ENCODE measurements around the gene SYNPO2. TPM values are rescaled to one million over a fixed set of nuclear protein-coding genes. Genes with fewer than 3 reads are reported as not detected.

Gene SYNPO2
- polyA plus RNA-seq, 1 donor (not counting 4 experiments of a cell fraction or from before 2014, with no cell fraction given): 0.34 TPM

GRCh38 chr4:118866442-118866841 is 22.2 kb upstream of the SYNPO2 start:
- no peak overlapping the region for H2AFZ ChIP-seq (ENCODE audit: control insufficient read depth, low read length)
- no peak overlapping the region for H3K9ac ChIP-seq (ENCODE audit: control insufficient read depth, extremely low read depth, insufficient read depth, low read length)
- no peak overlapping the region for H3K4me2 ChIP-seq (ENCODE audit: control insufficient read depth, extremely low read depth, insufficient read depth, low read depth, low read length)
- H4K20me1 ChIP-seq (ENCODE audit: control insufficient read depth, extremely low read depth, insufficient read depth, low read length): no peaks in the 10 kb centered on the region
- TF ChIP-seq EZH2 (IDR thresholded peaks at IDR 0.05; ENCODE audit: low read length): no peak
- TF ChIP-seq, protein P1, sequence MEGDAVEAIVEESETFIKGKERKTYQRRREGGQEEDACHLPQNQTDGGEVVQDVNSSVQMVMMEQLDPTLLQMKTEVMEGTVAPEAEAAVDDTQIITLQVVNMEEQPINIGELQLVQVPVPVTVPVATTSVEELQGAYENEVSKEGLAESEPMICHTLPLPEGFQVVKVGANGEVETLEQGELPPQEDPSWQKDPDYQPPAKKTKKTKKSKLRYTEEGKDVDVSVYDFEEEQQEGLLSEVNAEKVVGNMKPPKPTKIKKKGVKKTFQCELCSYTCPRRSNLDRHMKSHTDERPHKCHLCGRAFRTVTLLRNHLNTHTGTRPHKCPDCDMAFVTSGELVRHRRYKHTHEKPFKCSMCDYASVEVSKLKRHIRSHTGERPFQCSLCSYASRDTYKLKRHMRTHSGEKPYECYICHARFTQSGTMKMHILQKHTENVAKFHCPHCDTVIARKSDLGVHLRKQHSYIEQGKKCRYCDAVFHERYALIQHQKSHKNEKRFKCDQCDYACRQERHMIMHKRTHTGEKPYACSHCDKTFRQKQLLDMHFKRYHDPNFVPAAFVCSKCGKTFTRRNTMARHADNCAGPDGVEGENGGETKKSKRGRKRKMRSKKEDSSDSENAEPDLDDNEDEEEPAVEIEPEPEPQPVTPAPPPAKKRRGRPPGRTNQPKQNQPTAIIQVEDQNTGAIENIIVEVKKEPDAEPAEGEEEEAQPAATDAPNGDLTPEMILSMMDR (optimal IDR thresholded peaks at IDR 0.05 in 1 of 3, IDR thresholded peaks at IDR 0.05 in 1 of 3, conservative IDR thresholded peaks at IDR 0.05 in 1 of 3; ENCODE audit: extremely low read depth in 1 of 3, insufficient read depth in 2 of 3, low read length in 3 of 3): no peak
- H3K4me1 ChIP-seq (ENCODE audit: control insufficient read depth, extremely low read depth, insufficient read depth, low read length): peaks cover 3% of the 10 kb centered on the region
- dilution Hi-C loops (cut with MboI; ENCODE audit: extremely low pct_ligation_motif_present, low sequenced_read_pairs): no loop called here
- H3K9me3 ChIP-seq (ENCODE audit: control insufficient read depth, low read depth, low read length): no peaks in the 10 kb centered on the region
- no peak overlapping the region for H3K27ac ChIP-seq (ENCODE audit: control insufficient read depth, insufficient read depth, low read length)
- no peaks in the 10 kb centered on the region for H3K79me2 ChIP-seq (ENCODE audit: control insufficient read depth, insufficient read depth, low read length)
- DNase-seq (ENCODE audit: low read depth, low spot score) (no peak), FAIRE-seq (no peak)
- no peak overlapping the region for H3K4me3 ChIP-seq (ENCODE audit: control insufficient read depth in 2 of 3, extremely low read depth in 1 of 3, insufficient read depth in 2 of 3, low read depth in 1 of 3, low read length in 3 of 3)
- H3K36me3 ChIP-seq (ENCODE audit: control insufficient read depth in 2 of 2, extremely low read depth in 1 of 2, insufficient read depth in 2 of 2, low read length in 2 of 2): no peaks in the 10 kb centered on the region
- H3K27me3 ChIP-seq (ENCODE audit: control insufficient read depth, extremely low read depth, insufficient read depth, low read length): no peaks in the 10 kb centered on the region
- H3K9me1 ChIP-seq (ENCODE audit: control insufficient read depth, extremely low read depth, insufficient read depth, low read length): no peaks in the 10 kb centered on the region

- Histone ChIP-seq H3K36me3 (ENCODE audit: control insufficient read depth in 2 of 2, extremely low read depth in 1 of 2, insufficient read depth in 2 of 2, low read length in 2 of 2) (no peaks in the 10 kb centered on the region), H3K27ac (ENCODE audit: control insufficient read depth, insufficient read depth, low read length) (no peak overlapping the region), H3K27me3 (ENCODE audit: control insufficient read depth, extremely low read depth, insufficient read depth, low read length) (no peaks in the 10 kb centered on the region), H3K4me1 (ENCODE audit: control insufficient read depth, extremely low read depth, insufficient read depth, low read length) (peaks cover 3% of the 10 kb centered on the region), H2AFZ (ENCODE audit: control insufficient read depth, low read length) (no peak overlapping the region), H3K9ac (ENCODE audit: control insufficient read depth, extremely low read depth, insufficient read depth, low read length) (no peak overlapping the region), H3K4me3 (ENCODE audit: control insufficient read depth in 2 of 3, extremely low read depth in 1 of 3, insufficient read depth in 2 of 3, low read depth in 1 of 3, low read length in 3 of 3) (no peak overlapping the region), H3K9me1 (ENCODE audit: control insufficient read depth, extremely low read depth, insufficient read depth, low read length) (no peaks in the 10 kb centered on the region), H4K20me1 (ENCODE audit: control insufficient read depth, extremely low read depth, insufficient read depth, low read length) (no peaks in the 10 kb centered on the region), H3K9me3 (ENCODE audit: control insufficient read depth, low read depth, low read length) (no peaks in the 10 kb centered on the region), H3K4me2 (ENCODE audit: control insufficient read depth, extremely low read depth, insufficient read depth, low read depth, low read length) (no peak overlapping the region), H3K79me2 (ENCODE audit: control insufficient read depth, insufficient read depth, low read length) (no peaks in the 10 kb centered on the region)
- dilution Hi-C loops (cut with MboI; ENCODE audit: extremely low pct_ligation_motif_present, low sequenced_read_pairs): no loop called here
- FAIRE-seq: no peak
- no peak for DNase-seq (ENCODE audit: low read depth, low spot score)
- no peak for TF ChIP-seq EZH2 (IDR thresholded peaks at IDR 0.05; ENCODE audit: low read length)
- TF ChIP-seq, protein P1 (optimal IDR thresholded peaks at IDR 0.05 in 1 of 3, IDR thresholded peaks at IDR 0.05 in 1 of 3, conservative IDR thresholded peaks at IDR 0.05 in 1 of 3; ENCODE audit: extremely low read depth in 1 of 3, insufficient read depth in 2 of 3, low read length in 3 of 3): no peak
These were observed 21.2 kb upstream of the SYNPO2 start for GRCh38 chr4:118867311-118868067.
